Stimulated activated CD8-positive, alpha-beta memory T cell treated with anti-CD3 and anti-CD28 coated beads, Interleukin-4, amount 100 ng/mL, for 1 hour (primary cell): ENCODE data around the gene STATH.
"Not testable (repeated sequence)": the region's sequence is repeated elsewhere in the genome, so short reads cannot be mapped to it uniquely, and the experiment has no call there.

Source experiments
- DNase-seq, 2 donors: peaks; one replicate each; pipeline ENCODE4 v3.0.0-alpha.2; 2020; ENCODE audit warnings: low read depth in 2 of 2, low spot score in 1 of 2

STATH gene, protein sequence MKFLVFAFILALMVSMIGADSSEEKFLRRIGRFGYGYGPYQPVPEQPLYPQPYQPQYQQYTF

GRCh38 chr4:69995526-69996016, at the start of gene STATH:
Gene STATH, plus strand, starts transcription at chr4:69995966. Its CDS starts 2,472 bp downstream, at chr4:69998438.
- no peak for DNase-seq

- DNase-seq = no peak
Observed at GRCh38 chr4:69951602-69952001, 44.2 kb upstream of the STATH start.

DNA sequence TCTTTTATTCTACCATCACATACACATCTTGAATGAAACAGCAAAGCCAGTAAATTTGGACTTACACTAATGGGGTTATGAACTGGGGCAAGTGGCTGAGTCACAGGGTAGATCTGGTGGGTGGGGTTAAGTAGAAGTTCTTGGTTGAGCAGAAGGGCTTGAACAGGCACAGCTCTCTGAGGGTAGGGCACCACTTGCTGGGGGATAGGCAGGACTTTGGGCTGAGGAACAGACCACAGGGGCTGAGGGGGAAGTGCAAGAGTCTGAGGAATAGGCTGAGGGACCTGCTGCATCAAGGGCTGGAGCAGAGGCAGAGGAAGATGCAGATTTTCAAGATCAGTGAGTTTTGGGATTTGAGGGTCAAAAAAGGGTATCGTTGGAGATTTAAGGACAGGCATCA, 38.6 kb upstream of the STATH start:
- no peak for DNase-seq

GRCh38 chr4:69965628-69966027, 30.1 kb upstream of the STATH start, which contains the start of gene CSN2:
Gene CSN2, minus strand, starts transcription at chr4:69965728. Its CDS starts 4,733 bp downstream, at chr4:69960995.
- no peak for DNase-seq

DNA sequence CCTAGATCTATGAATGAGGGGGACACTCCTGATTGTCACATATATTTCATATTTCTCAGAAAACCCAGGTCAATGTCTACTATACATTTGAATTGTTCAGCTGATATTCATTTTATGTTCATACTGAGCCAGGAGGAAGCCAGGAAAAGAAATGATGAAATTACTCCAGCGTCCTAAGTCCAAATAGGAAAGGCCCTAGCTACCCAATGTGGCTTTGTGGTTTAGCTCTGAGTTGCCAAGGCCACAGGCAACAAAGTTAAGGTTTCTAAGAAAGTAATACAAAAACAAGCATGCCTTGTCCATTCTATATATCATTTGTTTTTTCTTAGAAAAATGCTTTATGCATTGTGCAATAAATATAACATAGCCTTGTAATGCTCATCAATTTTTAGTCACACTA, 25.7 kb upstream of the STATH start:
- no peak for DNase-seq

GRCh38 chr4:69974631-69975030, 21.1 kb upstream of the STATH start:
- no peak for DNase-seq

DNA sequence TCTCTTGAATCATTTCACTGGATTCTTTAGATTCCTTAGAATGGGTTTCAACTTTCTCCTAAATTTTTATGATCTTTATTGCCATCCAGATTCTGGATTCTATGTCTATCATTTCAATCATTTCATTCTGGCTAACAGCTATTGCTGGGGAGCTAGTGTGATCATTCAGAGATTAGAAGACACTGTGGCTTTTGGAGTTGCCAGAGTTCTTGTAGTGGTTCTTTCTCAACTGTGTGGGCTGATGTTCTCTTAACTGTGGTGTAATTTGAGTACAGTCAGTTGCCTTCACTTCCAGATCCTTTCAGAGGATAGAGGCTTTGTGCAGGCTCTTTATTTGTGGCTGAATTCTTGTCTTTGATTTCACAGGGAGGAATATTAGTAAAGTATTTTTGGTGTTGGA, 18.2 kb upstream of the STATH start:
- DNase-seq = no peak

- DNase-seq = no peak
Observed at GRCh38 chr4:69984030-69984443, 11.7 kb upstream of the STATH start.

GRCh38 chr4:69986663-69987062, 9.1 kb upstream of the STATH start:
- DNase-seq = no peak

- DNase-seq = no peak
Observed at GRCh38 chr4:69991016-69991415, 4.8 kb upstream of the STATH start.

DNA sequence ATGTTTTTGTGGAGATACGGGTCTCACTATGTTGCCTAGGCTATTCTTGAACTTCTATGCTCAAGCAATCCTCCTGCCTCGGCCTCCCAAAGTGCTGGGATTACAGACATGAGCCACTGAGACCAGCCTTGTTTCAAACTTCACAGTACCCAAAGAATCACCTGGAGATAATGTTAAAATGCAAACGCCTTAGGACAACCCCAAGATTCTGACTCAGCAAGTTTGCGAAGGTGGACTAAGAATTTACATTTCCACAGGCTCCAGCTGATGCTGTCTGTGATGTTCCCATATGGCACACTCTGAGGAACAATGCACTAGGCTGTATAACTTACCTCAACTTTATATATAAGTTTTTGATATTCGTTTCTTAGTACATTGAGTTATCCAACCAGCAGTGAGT, 984 bp upstream of the STATH start:
- DNase-seq = no peak

DNA sequence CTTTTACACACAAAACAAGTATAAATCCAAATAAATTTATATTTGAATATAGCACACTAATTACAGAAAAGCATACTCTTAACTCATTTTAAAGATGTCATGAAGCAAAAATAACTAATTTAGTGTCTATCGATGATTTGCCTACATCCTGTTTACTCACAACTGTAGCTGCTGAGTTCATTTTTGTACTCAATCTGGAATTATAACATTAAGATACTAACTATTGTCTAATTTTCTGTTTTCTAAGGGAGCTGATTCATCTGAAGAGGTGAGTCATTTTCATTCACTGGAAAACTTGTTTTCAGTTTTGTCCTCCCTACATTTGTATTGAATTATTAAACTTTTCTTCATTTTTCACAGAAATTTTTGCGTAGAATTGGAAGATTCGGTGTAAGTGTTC, 3.7 kb downstream of the STATH start:
- DNase-seq = no peak

GRCh38 chr4:70000711-70001110, 4.9 kb downstream of the STATH start:
- DNase-seq = no peak

GRCh38 chr4:70002507-70002906, 6.7 kb downstream of the STATH start:
- DNase-seq = no peak

- DNase-seq = no peak
Observed at GRCh38 chr4:70008771-70009170, 13.0 kb downstream of the STATH start.

- DNase-seq = not testable (repeated sequence)
Observed at GRCh38 chr4:70019006-70019405, 23.2 kb downstream of the STATH start.

DNA sequence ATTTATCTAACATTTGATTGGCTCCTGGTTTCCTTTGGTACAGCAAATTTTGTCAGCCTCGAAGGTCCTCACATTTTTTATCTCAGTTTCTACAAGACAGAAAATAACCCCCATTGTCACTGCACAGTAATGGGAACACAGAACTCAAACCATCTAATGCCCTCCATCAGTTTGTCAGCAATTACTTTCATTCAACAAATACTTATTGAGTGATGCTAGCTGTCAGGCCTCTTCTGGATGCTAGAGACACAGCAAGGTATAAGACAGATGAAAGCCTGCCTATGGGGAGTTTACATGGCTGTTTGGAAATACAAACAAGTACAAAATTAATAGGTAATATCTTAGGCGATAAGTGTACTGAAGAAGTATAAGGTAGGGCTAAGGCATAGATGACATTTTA, 27.5 kb downstream of the STATH start:
- no peak for DNase-seq

- no peak for DNase-seq
Observed at GRCh38 chr4:70027011-70027410, 31.2 kb downstream of the STATH start.

GRCh38 chr4:70028159-70028558, 32.4 kb downstream of the STATH start, which contains the start of gene HTN3:
Gene HTN3, plus strand, starts transcription at chr4:70028459. Its CDS starts 2,282 bp downstream, at chr4:70030741.
- DNase-seq = not testable (repeated sequence)

DNA sequence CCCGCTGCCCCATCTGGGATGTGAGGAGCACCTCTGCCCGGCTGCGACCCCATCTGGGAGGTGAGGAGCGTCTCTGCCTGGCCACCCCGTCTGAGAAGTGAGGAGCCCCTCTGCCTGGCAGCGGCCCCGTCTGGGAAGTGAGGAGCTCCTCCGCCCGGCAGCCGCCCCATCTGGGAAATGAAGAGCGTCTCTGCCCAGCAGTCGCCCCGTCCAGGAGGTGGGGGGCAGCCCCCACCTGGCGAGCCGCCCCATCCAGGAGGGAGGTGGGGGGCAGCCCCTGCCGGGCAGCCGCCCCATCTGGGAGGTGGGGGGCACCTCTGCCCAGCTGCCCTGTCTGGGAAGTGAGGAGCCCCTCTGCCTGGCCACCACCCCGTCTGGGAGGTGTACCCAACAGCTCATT, 41.8 kb downstream of the STATH start:
- DNase-seq = not testable (repeated sequence)

- not testable (repeated sequence) for DNase-seq
Observed at GRCh38 chr4:70039928-70040327, 44.2 kb downstream of the STATH start.

DNA sequence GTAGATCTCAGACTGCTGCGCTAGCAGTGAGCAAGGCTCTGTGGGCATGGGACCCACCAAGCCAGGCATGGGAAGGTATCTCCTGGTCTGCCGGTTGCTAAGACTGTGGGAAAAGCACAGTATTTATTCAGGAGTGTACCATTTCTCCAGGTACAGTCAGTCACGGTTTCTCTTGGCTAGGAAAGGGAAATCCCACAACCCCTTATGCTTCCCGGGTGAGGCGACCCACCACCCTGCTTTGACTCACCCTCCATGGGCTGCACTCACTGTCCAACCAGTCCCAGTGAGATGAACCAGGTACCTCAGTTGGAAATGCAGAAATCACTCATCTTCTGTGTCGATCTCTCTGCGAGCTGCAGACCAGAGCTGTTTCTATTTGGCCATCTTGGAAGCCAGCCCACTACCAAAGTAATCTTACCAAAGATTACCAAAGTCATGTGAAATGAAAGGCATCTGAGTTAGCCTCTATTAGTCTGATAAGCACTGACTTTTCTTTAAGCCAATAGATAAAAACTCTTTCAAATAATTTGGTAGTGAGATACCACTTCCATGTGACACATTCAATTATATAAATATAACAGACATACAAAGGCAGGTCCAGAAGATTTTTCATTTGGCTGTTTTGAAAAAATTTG, 46.0 kb downstream of the STATH start:
- DNase-seq = no peak

GRCh38 chr4:70050138-70050537, 54.4 kb downstream of the STATH start, which contains the start of gene HTN1:
Gene HTN1, plus strand, starts transcription at chr4:70050438. Its CDS starts 2,639 bp downstream, at chr4:70053077.
- DNase-seq = not testable (repeated sequence)
